Left lung (tissue), 10 donors: ENCODE results near the gene MAP7D3. TPM values are rescaled to one million over a fixed set of nuclear protein-coding genes. Genes with fewer than 3 reads are reported as not detected.

Experiments
- ATAC-seq: fragments of 200-7000 bp; cut with Tn5 transposase; one replicate; pipeline ENCODE4 v1.9.1; 2020; ENCODE audit warnings: moderate library complexity
- DNase-seq, 4 donors: peaks; one replicate each; pipeline ENCODE4 v3.0.0-alpha.2; 2013 to 2020
- H3K27ac ChIP-seq, 2 donors: fragments of 200-600 bp; sonication (generic) in 1 of 2; one replicate each; pipeline versions ENCODE4 v1.5.0 to v1.8.0; 2020 to 2021
- H3K27me3 ChIP-seq, 2 donors: fragments of 200-600 bp; sonication (generic) in 1 of 2; one replicate each; pipeline versions ENCODE4 v1.5.0 to v1.8.0; 2020 to 2021
- H3K36me3 ChIP-seq, 2 donors: fragments of 200-600 bp; sonication (generic) in 1 of 2; one replicate each; pipeline versions ENCODE4 v1.5.0 to v1.8.0; 2020 to 2021
- H3K4me1 ChIP-seq, 2 donors: fragments of 200-600 bp; one replicate each; pipeline ENCODE4 v1.8.0; 2021
- H3K4me3 ChIP-seq, 2 donors: fragments of 200-600 bp; sonication (generic) in 1 of 2; one replicate each; pipeline versions ENCODE4 v1.5.0 to v1.8.0; 2020 to 2021; ENCODE audit warnings: mild to moderate bottlenecking in 1 of 2
- H3K9me3 ChIP-seq, 2 donors: fragments of 200-600 bp; sonication (generic) in 1 of 2; one replicate each; pipeline versions ENCODE4 v1.5.0 to v1.8.0; 2020 to 2021
- CTCF ChIP-seq, 2 donors: fragments of 200-600 bp; sonication (generic) in 1 of 2; IDR thresholded peaks; one replicate each; pipeline versions ENCODE4 v1.5.0 to v1.8.0; 2021; ENCODE audit warnings: antibody characterized with exemption in 2 of 2
- intact Hi-C, 2 donors: fragments of 100-400 bp; cut with DNase I; formaldehyde crosslinking; loops; one replicate each; pipeline versions ENCODE4 v1.11.2 to v1.14.2; 2022
- polyA plus RNA-seq, 6 donors: library from polyadenylated mRNA; unstranded; fragments of 120-200 nt; gene quantifications; one replicate each; pipeline ENCODE4 v1.2.1, GENCODE V29; 2013; ENCODE audit not compliant: insufficient read length in 6 of 6
- total RNA-seq, 2 donors: library from RNA; stranded (reverse); fragmentation: NEBNext Ultra II Directional; extraction: Animal tissue kit (Norgen Biotek cat#: 25700); gene quantifications; one replicate each; pipeline ENCODE4 v1.2.1, GENCODE V29; 2021
- donor health status: DM: no; HTN: yes; CAD: no.
- donor health status: DM: no; HTN: no; CAD: no.

Gene MAP7D3
- total and polyA plus RNA-seq, 8 donors = 7.6 to 19.7 (median 16.5) TPM

GRCh38 chrX:136183172-136183571, 68.0 kb downstream of the MAP7D3 start:
- H3K4me3 ChIP-seq = no peak overlapping the region
- H3K36me3 ChIP-seq = no peaks in the 10 kb centered on the region
- H3K27ac ChIP-seq = no peak overlapping the region
- DNase-seq (no peak), ATAC-seq (no peak)
- peaks cover 0 to 13% of the 10 kb centered on the region in 2 donors for H3K27me3 ChIP-seq
- no peaks in the 10 kb centered on the region for H3K9me3 ChIP-seq
- TF ChIP-seq CTCF (IDR thresholded peaks at IDR 0.05) = no peak
- intact Hi-C loops = no loop called here
- no peaks in the 10 kb centered on the region for H3K4me1 ChIP-seq

GRCh38 chrX:136182414-136182813, 68.8 kb downstream of the MAP7D3 start:
- ATAC-seq = peak; percentile 54
- no peak for TF ChIP-seq CTCF (IDR thresholded peaks at IDR 0.05)

DNA sequence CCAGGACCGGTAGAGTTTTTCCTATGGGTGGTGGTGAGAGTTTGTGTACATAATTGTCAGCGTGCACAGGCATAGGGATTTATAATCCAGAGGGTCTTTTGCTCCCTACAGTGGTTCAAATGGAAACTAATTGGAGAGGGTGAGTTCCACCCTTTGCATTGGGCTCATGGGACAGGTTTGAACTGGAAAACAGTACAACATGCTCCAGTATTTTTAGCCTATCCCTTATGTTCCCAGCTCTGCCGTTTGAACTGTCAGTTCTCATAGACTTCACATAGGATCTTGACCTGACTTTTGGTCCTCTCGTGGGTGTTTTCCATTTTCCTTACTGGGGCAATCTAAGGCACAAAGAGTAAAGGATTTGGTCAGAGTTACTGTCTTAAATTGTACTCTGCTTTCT, 72.1 kb downstream of the MAP7D3 start:
- Histone ChIP-seq H3K36me3 (no peaks in the 10 kb centered on the region), H3K27me3 (peaks cover 0 to 2% of the 10 kb centered on the region in 2 donors), H3K4me3 (no peak overlapping the region), H3K9me3 (no peaks in the 10 kb centered on the region), H3K27ac (no peak overlapping the region), H3K4me1 (no peaks in the 10 kb centered on the region)
- no peak for DNase-seq
- intact Hi-C loops = no loop called here
- TF ChIP-seq CTCF (IDR thresholded peaks at IDR 0.05) = no peak
- ATAC-seq = no peak

More at GRCh38 chrX:136182414-136182813, 68.8 kb downstream of the MAP7D3 start:
- Histone ChIP-seq H3K4me3 (no peak overlapping the region), H3K27me3 (peaks cover 0 to 13% of the 10 kb centered on the region in 2 donors), H3K36me3 (no peaks in the 10 kb centered on the region), H3K27ac (no peak overlapping the region), H3K9me3 (no peaks in the 10 kb centered on the region), H3K4me1 (no peaks in the 10 kb centered on the region)
- intact Hi-C loops = no loop called here
- DNase-seq = peak in 2 of 4 donors; percentile 84 to 88

GRCh38 chrX:136176399-136176825, 74.8 kb downstream of the MAP7D3 start:
- intact Hi-C loops = no loop called here
- H3K4me3 ChIP-seq = no peak overlapping the region
- H3K36me3 ChIP-seq = no peaks in the 10 kb centered on the region
- H3K27ac ChIP-seq = peak overlapping the region in 1 of 2 donors; percentile 60
- no peaks in the 10 kb centered on the region for H3K9me3 ChIP-seq
- DNase-seq (peak in 1 of 4 donors; percentile 65), ATAC-seq (peak; percentile 88)
- H3K27me3 ChIP-seq = no peaks in the 10 kb centered on the region
- TF ChIP-seq CTCF (IDR thresholded peaks at IDR 0.05) = no peak
- H3K4me1 ChIP-seq = no peaks in the 10 kb centered on the region

DNA sequence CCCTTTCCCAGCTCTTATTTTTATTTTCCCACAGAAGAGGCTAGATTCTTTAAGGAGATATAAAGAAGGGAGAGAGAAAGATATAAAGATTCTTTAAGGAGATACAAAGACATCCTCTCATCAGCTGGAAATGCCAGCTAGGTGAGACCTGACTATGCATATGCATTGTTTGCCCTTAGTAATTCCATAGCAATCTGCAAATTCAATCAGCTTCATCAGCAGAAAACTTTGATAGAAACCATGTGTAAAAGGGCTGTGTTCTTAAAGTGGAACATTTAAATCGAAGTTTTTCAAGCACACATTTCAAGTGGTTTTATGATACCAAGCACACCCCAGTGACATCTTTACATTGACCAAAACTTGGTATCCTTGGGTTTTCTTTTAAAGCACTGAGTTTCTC, 79.8 kb downstream of the MAP7D3 start:
- intact Hi-C loops = no loop called here
- no peaks in the 10 kb centered on the region for H3K9me3 ChIP-seq
- TF ChIP-seq CTCF (IDR thresholded peaks at IDR 0.05) = no peak
- DNase-seq (no peak), ATAC-seq (no peak)
- no peak overlapping the region for H3K27ac ChIP-seq
- H3K36me3 ChIP-seq = no peaks in the 10 kb centered on the region
- H3K4me3 ChIP-seq = no peak overlapping the region
- H3K4me1 ChIP-seq = no peaks in the 10 kb centered on the region
- H3K27me3 ChIP-seq = peaks cover 0 to 2% of the 10 kb centered on the region in 2 donors
